Measurements from ENCODE around the gene PSMB8.
"Not testable (repeated sequence)": the region's sequence is repeated elsewhere in the genome, so short reads cannot be mapped to it uniquely, and the experiment has no call there.

Gene PSMB8

DNA sequence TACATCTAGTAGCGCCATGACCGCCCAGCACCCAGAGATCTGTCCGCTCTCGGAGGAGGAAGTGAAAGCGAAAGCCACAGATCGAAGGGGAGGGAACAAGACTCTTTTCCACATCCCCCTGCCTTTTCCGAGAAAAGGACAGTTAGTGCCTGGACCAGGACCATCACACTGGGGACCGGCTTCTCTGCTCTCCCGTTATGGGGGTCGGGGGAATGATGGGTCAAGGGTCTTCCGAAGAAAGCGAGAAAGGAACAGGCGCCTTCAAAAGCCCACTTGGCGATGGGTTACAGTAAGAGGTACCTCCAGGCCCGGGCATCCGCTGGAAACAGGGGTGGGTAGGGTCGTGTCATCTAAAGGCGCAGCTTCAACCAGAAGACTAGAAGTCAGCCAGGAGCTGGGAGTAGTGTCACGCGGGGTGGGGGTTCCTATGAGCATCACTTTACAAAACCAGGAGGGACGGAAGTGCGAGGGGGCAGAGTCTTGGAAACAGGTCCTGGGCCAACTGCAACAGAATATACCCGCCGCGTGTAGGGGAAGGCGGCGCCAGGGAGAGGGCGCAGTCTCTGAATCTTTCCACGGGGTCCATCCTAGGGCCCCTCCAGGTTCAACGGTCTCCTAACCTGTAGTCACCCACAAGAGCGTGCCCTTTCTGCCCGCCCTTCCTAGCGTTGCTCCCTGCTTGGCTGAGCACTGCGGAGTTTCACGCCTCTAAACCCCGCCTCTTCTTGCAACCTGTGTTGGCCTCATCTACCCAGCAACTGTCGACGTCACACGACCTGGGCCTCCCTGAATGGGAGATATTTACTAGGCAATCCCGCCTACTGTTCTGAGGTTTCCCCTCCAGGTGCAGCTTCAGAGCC lies at the start of gene PSMB8:
TSS of gene PSMB8 (minus strand) at position 69 of the 860 bp plus-strand sequence. CDS start at position 18, 51 bp downstream.
- peak; percentile 87 for DNase-seq (ENCODE audit: low spot score)

DNA sequence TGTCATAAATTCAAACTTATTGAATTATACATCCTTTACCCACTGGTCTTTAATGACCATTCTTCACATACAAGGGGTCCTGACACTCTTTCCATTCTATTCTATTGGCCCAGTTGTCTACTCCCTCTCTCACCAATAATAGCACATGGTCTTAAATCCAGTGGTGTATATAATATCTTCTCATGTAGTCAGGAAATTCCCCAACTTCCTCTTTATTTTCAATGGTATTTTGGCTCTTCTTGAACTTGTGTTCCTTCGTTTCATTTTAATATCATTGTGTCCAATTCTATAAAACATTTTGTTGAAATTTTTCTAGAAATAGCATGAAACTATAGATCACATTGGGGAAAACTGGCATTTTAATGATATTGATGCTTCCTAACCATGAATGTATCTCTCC lies 47.0 kb upstream of the PSMB8 start:
- no peak for DNase-seq (ENCODE audit: low spot score)

DNA sequence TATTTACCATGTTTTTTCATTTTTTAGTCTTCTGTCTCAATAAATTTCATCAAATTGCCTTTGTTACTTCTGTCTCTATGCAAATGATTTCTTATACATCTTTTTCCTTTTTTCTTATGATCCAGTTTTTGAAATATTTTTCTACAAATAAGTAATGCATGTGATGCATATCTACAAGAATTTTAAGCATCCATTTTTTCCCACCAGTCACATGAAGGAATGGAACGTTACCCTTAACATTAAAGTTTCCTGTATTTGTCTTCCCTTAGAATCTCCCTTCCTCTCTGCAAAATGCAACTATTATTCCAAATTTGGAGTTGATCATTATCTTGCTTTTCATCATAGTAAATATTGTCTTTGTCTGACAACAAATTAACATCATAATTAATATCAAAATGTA lies 45.7 kb upstream of the PSMB8 start:
- DNase-seq (ENCODE audit: low spot score) = no peak

DNA sequence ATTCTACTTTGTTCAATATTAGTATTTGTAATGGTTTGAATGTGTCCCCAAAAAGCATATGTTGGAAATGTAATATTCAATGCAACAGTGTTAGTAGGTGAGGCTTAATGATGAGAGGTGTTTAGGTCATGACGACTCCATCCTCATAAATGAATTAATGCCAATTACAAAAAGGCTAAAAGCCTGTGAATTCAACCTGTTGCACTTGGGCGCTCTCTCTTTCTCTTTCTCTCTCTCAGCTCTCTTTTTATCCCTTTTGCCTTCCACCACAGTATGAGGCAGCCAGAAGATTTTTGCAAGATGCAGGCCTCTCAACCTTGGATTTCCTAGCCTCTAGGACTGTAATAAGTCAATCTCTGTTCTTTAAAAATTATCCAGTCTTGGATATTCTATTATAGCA lies 44.7 kb upstream of the PSMB8 start:
- no peak for DNase-seq (ENCODE audit: low spot score)

DNA sequence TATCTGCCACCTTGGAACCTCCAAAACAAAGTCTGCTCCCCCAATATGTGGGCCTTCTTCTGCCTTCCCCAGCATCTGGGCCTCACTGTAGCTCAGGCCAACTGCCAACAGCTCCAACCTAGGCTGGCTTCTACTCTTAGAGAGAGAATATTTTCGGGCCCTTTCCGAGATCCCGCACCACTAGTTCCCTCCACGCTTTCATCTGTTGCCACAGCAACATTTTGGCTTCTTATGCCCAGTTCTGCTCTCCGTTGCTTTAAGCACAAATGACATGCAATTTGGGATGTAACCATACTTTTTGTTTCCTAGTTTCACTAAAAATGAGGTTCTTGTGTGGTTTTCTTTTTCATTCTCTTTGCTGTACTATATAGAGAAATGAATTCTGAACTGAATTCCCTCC lies 43.8 kb upstream of the PSMB8 start:
- no peak for DNase-seq (ENCODE audit: low spot score)

DNA sequence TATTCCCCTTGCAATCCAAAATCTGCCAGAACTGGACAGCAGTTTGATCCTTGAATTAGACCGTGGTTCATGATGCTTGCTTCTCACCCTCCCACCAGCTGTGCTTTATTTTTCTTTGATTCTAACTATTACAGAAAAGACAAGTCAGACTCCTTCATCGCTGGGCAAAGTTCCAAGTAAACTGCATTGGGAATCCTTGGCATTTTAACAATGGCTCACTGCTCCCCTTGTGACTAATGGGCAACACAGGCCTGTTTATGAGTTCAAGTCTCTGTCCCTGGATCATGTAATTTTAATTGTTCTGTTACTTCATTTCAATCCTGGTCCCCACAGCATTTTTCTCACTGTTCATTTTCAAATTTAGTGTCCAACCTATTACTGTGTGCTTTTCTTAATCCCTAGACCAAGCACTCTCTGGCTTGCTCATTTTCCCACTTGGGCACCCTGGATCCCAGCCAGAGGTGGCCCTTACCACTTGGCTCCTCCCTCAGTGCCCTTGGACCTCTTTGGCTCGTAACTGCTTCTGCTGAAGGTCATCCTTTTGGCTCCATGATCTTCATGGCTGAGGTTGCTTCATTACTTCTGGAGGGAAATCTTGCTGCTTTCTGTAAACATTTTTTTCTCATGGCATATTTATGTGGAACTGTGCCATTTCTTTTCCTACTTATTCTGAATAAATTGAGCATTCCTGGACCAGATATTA lies 43.0 kb upstream of the PSMB8 start:
- DNase-seq (ENCODE audit: low spot score) = no peak

DNA sequence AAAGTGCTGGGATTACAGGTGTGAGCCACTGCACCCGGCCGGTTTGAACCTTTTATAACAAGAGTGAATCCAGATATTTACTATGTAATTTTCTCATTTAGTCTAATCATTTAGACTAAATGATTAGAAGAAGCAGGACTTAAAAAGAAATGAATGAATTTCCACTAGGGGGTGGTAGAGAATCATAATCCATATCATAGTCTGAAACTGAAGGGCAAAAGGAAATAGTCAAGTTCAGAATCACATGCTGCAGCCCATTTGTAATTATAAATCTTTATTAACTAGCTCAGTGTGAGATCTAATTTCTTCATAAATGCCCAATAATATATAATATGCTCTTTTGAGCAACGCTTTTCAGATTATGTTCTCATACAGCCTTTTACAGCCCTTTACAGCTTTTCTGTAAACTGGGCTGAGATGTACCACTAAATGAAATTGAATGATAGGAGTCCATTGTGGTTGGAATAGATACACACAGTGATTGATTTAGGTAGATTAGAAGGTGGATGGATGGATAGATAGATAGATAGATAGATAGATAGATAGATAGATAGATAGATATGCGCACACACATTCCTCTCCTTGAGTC lies 41.9 kb upstream of the PSMB8 start:
- DNase-seq (ENCODE audit: low spot score) = no peak

DNA sequence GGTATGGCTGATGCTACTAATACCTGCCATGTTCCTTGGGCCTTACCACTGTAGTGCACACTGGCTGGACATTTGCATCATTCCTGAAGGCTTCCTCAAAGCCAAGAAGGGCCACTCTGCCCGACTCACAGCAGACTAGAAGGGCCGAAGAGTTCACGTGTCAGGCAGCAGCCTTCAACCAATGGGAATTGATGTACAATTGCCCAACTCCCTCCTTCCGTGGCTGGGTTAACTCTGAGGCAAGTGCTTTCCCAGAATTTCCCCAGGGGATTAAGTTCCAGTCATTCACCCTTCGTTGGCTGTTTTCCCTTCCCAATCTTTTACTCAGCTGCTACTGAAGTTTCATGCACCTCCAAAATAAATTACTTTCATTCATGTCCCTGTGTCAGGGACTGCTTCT lies 39.9 kb upstream of the PSMB8 start:
- no peak for DNase-seq (ENCODE audit: low spot score)

DNA sequence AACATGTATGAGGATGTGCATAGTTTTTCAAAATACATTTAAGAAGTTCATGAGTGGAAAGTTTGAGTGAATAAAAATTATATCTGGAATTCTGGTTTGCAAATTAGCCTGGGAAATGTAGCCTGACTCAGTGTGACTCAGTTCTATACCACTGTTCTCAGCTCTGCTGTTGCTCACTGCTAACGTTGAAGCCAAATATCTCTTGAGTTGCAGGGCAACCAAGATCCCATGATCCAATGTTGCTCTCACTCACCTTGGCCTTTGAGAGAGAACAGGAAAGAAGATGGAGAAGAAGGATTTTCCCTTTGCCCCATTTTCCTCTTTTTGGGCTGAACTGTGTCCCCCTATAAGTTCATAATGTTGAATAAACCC lies 39.0 kb upstream of the PSMB8 start:
- DNase-seq (ENCODE audit: low spot score) = no peak

DNA sequence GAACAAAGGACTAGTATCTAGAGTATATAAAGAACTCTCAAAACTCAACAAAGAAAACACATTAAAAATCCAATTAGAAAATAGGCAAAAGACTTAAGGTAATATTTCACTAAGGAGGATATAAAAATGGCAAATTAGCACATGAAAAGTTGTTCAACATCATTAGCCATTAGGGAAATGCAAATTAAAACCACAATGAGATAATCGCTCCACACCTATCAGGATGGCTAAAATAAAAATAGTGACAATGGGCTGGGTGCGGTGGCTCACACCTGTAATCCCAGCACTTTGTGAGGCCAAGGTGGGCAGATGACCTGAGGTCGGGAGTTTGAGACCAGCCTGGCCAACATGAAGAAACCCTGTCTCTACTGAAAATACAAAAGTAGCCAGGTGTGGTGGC lies 37.1 kb upstream of the PSMB8 start:
- not testable (repeated sequence) for DNase-seq (ENCODE audit: low spot score)

DNA sequence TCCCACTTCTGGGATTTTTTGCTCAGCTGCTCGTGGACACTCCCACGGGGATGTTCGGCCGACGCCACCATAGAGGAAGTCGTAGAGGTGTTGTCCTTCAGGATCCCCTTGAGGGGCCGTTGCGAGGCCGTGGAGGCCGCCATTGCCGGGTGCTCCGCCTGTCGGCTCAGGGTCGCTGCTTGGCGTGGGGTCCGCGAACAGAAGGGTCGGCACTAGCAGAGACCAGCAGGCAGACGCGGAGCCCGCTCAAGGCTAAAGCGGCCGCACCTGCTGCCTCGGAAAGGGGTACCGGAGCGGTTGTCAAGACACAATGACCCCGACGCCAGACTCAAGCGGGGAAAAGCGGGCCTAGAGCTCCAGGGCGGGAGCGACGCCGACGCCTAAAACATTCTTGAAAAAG lies 35.8 kb upstream of the PSMB8 start:
- no peak for DNase-seq (ENCODE audit: low spot score)

DNA sequence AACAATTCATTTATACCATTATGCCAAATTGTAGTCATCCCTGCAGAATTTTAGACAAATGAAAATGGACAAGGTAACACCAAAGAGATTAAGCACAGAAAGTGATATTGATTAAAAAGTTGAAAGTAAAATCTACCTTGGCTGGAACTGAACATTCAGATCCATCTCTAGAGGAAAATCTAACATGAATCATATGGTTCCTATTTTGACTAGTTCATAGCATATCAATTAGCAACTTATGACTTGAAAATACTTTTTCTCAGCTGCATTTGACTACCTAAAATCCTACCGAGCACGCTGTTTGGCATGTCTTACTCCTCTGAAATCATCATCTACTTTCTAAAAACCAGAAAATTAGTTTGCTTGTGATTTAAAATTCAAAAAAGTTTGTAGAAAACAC lies 32.8 kb upstream of the PSMB8 start:
- no peak for DNase-seq (ENCODE audit: low spot score)

DNA sequence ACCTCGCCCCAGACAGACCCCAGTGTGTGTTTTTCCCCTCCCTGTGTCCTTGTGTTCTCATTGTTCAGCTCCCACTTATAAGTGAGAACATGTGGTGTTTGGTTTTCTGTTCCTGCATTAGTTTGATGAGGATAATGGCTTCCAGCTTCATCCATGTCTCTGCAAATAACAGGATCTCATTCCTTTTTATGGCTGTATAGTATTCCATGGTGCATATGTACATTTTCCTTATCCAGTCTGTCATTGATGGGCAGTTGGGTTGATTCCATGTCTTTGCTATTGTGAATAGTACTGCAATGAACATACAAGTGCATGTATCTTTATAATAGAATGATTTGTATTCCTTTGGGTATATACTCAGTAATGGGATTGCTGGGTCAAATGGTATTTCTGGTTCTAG lies 30.1 kb upstream of the PSMB8 start:
- not testable (repeated sequence) for DNase-seq (ENCODE audit: low spot score)

DNA sequence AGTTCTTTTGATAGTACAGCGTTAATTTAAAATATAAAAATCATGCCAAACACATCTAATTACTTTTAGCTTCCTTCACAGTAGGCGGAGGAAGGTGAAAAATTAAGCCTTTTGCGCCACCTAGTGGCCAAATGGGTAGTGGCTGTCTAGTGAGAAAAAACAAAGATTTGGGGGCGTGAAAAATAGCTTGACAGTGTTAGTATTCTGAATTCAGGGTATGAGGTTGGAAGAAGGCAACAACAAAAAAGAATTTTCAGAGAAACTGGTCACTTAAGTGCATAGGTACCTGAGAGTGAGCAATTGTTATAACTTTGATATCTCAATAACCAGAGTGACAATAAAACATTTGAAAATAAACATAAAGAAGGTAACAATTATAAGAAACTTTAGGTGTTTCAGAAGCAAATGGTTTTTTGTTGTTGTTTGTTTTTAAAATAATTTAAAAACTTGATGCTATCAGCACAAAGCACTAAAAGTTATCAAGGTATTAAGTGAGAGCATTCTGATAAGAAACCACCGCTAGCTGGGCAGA lies 24.5 kb upstream of the PSMB8 start:
- peak; percentile 59 for DNase-seq (ENCODE audit: low spot score)

DNA sequence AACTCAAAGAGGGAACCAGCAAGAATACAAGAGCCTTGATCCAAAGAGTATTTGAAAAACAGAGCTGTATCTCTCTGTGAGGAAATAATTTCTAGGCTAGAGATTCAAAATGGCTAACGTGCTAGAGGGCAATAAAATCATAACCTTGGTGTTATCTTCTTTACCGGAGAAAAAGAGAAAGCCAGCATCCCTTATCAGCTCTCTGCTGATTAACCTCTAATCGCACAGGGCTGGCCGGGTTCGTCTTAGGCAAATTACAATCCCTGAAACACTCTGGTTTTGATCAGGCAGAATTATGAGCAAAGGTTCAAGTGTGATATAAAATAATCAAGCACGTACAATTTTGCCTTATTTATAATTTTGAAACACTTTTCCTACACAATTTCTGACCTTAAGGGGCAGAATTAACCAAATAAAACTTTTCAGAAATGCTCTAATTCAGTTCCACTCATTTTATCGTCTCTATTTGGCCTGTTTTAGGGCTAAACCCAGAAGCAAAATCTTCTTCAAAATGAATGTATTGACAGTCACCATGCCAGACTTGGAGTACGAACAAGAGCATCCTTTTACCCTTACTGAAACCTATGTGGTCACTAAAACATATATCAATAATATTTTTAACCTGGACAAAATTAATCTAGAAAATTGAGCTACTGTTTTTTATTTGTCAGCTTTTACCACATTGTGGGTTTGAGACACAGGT lies 23.9 kb upstream of the PSMB8 start:
- DNase-seq (ENCODE audit: low spot score) = no peak

DNA sequence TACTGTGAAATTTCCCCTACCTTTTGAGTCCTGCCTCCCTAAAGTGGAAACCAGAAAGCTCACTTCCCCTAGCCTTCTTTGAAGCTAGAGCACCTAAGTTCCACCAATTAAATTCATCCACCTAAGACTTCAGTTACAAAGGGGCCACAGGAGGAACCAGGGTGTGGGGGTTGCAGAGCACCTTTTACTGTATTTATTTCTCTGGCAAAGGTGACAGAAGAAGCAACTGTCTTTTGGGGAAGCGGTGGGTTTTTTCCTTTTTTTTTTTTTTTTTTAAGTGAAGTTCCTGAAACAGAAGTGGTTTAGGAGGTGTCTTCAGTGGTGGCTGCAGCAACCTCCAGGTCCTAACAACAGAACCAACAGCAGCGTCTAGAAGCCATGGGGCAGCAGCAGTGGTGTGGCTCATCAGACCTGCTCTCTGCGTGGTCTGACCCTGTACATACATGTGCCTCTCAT lies 23.2 kb upstream of the PSMB8 start:
- no peak for DNase-seq (ENCODE audit: low spot score)

DNA sequence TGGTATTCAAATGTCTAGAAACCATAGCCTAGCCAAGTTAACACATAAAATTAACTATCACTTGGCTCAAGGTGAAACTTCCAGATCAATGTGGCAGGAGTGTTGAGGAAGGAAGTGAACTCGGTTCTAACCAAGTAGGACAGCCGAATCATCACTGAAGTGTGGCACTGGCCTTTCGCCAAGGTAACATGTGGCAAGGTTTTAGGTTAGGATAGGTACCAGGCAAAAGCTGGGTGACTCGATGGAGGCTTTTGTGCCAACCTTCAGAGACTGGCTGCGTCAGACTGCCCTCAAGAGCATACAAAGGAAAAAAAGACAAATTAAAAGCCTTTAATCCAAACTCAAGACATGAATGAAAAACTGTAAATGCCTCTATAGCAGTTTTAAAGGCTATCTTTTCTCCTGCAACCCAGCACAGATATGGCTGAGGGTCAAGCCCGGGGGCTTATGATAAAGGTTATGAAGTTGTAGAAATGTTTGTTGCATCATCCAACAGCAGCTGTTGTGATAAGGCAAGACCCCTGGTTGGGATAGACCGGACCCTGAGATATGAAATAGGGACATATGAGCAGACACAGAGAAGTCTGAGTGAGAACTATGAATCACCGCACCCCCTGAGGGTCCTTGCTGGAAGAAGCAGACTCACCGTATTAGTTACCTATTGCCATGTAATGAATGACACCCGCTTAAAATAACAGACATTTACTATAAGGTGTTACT lies 22.0 kb upstream of the PSMB8 start:
- DNase-seq (ENCODE audit: low spot score) = no peak

DNA sequence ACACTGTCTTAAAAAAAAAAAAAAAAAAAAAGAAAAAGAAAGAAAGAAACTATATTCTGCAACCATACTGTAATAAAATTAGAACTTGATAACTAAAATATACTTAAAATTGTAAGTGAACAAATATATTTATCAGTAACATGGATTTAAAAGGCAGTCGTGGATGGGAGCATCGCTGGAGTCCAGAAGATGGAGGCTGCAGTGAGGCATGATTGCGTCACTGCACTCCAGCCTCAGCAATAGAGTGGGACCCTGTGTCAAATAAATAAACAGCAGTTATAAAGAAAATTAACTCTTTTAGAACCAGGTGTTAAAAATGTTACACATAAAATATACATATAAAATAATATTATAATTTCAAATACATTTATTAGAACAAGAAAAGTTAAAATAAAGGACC lies 18.9 kb upstream of the PSMB8 start:
- DNase-seq (ENCODE audit: low spot score) = no peak

DNA sequence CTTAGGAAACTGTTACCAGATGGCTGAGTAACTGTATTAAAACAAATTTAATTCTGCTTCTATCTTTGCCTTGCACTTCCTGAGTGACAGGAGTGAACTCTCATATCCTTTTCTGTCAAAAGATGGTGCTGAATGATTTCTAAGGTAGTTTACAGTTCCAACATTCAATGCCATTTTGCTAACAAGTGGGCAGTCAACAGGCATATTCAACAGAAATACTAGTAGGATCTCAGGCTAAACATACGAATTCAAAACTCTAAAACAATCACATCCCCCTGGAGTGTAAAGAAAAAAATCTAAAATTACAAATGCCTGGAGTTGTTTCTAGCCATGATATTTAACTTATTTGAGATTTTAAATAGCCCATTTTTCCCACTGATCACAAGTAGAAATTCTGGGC lies 16.8 kb upstream of the PSMB8 start:
- DNase-seq (ENCODE audit: low spot score) = no peak

DNA sequence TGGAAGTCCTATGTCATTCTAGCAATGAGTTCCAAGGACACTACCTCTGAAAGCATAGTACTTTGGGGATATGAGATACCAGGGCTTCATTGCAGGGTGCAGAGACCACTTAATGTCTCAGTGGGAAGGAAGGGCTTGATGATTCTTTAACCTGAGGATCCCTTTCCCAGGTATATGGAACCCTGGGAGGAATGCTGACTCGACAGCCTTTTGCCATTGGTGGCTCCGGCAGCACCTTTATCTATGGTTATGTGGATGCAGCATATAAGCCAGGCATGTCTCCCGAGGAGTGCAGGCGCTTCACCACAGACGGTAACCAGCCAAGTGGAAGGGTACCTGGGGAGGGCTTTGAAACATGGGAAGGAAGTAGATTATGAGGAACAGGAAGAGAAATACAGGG lies 14.3 kb upstream of the PSMB8 start:
- DNase-seq (ENCODE audit: low spot score) = no peak

DNA sequence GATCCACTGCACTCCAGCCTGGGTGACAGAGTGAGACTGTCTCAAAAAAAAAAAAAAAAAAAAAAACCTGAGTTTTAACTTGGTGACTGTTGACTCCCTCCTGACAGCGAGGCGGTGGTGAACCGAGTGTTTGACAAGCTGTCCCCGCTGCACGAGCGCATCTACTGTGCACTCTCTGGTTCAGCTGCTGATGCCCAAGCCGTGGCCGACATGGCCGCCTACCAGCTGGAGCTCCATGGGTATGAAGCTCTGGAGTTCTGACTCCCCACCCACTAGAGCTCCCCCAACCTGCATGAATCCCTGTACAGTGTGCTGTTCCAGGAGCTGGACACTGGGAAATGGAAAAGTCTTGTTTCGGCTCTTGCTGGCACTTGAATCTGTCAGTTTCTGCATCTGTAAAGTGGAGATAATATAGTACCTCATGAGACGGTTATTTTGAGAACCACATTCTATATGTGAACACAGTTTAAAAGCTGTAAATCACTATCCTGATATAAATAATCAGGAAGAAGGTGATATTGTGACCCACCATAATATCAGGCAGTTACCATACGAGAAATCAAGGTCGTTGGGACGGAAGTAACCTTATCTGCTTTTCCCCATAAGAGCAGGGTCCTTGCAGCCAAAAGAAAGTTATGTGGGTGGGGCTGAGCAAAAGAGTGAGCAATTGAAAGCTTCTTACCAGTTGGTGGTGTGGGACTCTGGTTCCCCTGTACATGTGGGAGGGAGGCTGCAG lies 13.5 kb upstream of the PSMB8 start:
- DNase-seq (ENCODE audit: low spot score) = no peak

Measured in D341Med (cell line).